Panc1 (cell line): ENCODE measurements around the gene MEIOB.

Experiments used
- POLR2AphosphoS5 ChIP-seq: IDR thresholded peaks from 2 replicates; pipeline ENCODE4 v1.6.1; 2012; ENCODE audit warnings: mild to moderate bottlenecking, low read depth, low read length, moderate library complexity
- SIN3A ChIP-seq: IDR thresholded peaks from 2 replicates; pipeline ENCODE4 v1.6.1; 2012; ENCODE audit warnings: low read depth, mild to moderate bottlenecking, low read length, moderate library complexity, borderline replicate concordance; ENCODE audit not compliant: insufficient read depth
- TF ChIP-seq, protein P1 (sequence below): fragments of 450-650 bp; IDR thresholded peaks from 2 replicates; pipeline ENCODE4 v1.5.1; 2017; ENCODE audit warnings: mild to moderate bottlenecking
- TF ChIP-seq, protein P2 (sequence below), 2 experiments: IDR thresholded peaks; 2 replicates each; pipeline ENCODE4 v1.6.1; 2011 to 2012; ENCODE audit warnings: low read depth in 2 of 2, control low read depth in 1 of 2, low read length in 1 of 2, mild to moderate bottlenecking in 1 of 2, moderate library complexity in 1 of 2; ENCODE audit not compliant: insufficient read depth in 1 of 2

DNA sequence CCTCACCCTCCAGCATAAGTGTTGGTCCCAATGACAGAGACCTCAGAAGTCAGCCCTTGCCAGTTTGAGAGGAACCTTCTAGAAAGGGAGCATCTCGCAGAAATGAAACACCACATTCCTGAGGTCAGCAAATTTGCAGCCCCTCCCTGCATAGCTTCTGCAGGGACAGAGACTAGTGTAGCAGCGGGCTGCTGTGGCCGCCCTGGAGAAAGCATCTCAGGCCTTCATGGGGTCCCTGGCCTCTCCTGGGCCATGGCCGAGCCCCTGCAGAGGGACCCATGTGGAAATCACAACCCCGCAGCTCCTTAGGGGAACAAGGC lies 34.8 kb upstream of the MEIOB start:
- TF ChIP-seq, protein P1, sequence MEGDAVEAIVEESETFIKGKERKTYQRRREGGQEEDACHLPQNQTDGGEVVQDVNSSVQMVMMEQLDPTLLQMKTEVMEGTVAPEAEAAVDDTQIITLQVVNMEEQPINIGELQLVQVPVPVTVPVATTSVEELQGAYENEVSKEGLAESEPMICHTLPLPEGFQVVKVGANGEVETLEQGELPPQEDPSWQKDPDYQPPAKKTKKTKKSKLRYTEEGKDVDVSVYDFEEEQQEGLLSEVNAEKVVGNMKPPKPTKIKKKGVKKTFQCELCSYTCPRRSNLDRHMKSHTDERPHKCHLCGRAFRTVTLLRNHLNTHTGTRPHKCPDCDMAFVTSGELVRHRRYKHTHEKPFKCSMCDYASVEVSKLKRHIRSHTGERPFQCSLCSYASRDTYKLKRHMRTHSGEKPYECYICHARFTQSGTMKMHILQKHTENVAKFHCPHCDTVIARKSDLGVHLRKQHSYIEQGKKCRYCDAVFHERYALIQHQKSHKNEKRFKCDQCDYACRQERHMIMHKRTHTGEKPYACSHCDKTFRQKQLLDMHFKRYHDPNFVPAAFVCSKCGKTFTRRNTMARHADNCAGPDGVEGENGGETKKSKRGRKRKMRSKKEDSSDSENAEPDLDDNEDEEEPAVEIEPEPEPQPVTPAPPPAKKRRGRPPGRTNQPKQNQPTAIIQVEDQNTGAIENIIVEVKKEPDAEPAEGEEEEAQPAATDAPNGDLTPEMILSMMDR = no peak
- TF ChIP-seq SIN3A (no peak), POLR2AphosphoS5 (no peak)
- TF ChIP-seq, protein P2, sequence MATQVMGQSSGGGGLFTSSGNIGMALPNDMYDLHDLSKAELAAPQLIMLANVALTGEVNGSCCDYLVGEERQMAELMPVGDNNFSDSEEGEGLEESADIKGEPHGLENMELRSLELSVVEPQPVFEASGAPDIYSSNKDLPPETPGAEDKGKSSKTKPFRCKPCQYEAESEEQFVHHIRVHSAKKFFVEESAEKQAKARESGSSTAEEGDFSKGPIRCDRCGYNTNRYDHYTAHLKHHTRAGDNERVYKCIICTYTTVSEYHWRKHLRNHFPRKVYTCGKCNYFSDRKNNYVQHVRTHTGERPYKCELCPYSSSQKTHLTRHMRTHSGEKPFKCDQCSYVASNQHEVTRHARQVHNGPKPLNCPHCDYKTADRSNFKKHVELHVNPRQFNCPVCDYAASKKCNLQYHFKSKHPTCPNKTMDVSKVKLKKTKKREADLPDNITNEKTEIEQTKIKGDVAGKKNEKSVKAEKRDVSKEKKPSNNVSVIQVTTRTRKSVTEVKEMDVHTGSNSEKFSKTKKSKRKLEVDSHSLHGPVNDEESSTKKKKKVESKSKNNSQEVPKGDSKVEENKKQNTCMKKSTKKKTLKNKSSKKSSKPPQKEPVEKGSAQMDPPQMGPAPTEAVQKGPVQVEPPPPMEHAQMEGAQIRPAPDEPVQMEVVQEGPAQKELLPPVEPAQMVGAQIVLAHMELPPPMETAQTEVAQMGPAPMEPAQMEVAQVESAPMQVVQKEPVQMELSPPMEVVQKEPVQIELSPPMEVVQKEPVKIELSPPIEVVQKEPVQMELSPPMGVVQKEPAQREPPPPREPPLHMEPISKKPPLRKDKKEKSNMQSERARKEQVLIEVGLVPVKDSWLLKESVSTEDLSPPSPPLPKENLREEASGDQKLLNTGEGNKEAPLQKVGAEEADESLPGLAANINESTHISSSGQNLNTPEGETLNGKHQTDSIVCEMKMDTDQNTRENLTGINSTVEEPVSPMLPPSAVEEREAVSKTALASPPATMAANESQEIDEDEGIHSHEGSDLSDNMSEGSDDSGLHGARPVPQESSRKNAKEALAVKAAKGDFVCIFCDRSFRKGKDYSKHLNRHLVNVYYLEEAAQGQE (IDR thresholded peaks at IDR 0.05; ENCODE audit: insufficient read depth in 1 of 2, low read depth in 2 of 2, low read length in 1 of 2) = no peak
